DMS114 treated with DMSO at 0.1 percent for 48 hours (cell line): ENCODE measurements around the gene POGLUT2.

ENCODE experiments used
- DNase-seq: peaks from one replicate; lab custom pipeline; 2025; ENCODE audit not compliant: unreplicated experiment; lab: John Stamatoyannopoulos, UW

POGLUT2 gene

GRCh38 chr13:102798581-102799425 lies at the start of gene POGLUT2, which contains the start of gene BIVM:
POGLUT2 (minus strand) TSS chr13:102798976; CDS start chr13:102798670, 306 bp downstream.
BIVM (plus strand) TSS chr13:102799119; CDS start chr13:102807268, 8,149 bp downstream.
- peak; percentile 81 for DNase-seq

- peak; percentile 61 for DNase-seq
Observed at GRCh38 chr13:102847272-102848234, 48.8 kb upstream of the POGLUT2 start.

- DNase-seq, result peak; percentile 15
Observed at GRCh38 chr13:102846261-102847015, 47.7 kb upstream of the POGLUT2 start.

- peak; percentile 84 for DNase-seq
Observed at GRCh38 chr13:102845630-102846260, 47.0 kb upstream of the POGLUT2 start, which contains the start of gene ERCC5. ERCC5 (plus strand) TSS chr13:102846032; CDS start chr13:102846267, 235 bp downstream.

- DNase-seq, result no peak
Observed at GRCh38 chr13:102845289-102845629, 46.5 kb upstream of the POGLUT2 start.

GRCh38 chr13:102839462-102839861 lies 40.7 kb upstream of the POGLUT2 start:
- DNase-seq, result no peak

GRCh38 chr13:102838982-102839381 lies 40.2 kb upstream of the POGLUT2 start:
- no peak for DNase-seq

- no peak for DNase-seq
Observed at GRCh38 chr13:102838273-102838672, 39.5 kb upstream of the POGLUT2 start.

GRCh38 chr13:102836471-102836870 lies 37.7 kb upstream of the POGLUT2 start:
- no peak for DNase-seq

- no peak for DNase-seq
Observed at GRCh38 chr13:102830646-102831045, 31.9 kb upstream of the POGLUT2 start.

- no peak for DNase-seq
Observed at GRCh38 chr13:102825921-102826706, 27.3 kb upstream of the POGLUT2 start.

- DNase-seq, result no peak
Observed at GRCh38 chr13:102825400-102825799, 26.6 kb upstream of the POGLUT2 start.

- no peak for DNase-seq
Observed at GRCh38 chr13:102817907-102818306, 19.1 kb upstream of the POGLUT2 start.

- no peak for DNase-seq
Observed at GRCh38 chr13:102817241-102817640, 18.5 kb upstream of the POGLUT2 start.

GRCh38 chr13:102816708-102817107 lies 17.9 kb upstream of the POGLUT2 start:
- DNase-seq, result no peak

GRCh38 chr13:102815788-102816187 lies 17.0 kb upstream of the POGLUT2 start:
- no peak for DNase-seq

- no peak for DNase-seq
Observed at GRCh38 chr13:102814793-102815192, 16.0 kb upstream of the POGLUT2 start.

GRCh38 chr13:102814025-102814607 lies 15.3 kb upstream of the POGLUT2 start:
- DNase-seq, result no peak

- no peak for DNase-seq
Observed at GRCh38 chr13:102812611-102813287, 14.0 kb upstream of the POGLUT2 start.
